CD8-positive, alpha-beta memory T cell (primary cell): Measurements from ENCODE around the gene PRKAG2. TPM values are rescaled to one million over a fixed set of nuclear protein-coding genes. Genes with fewer than 3 reads are reported as not detected.

Experiments
- CTCF ChIA-PET: fragments of 350-600 bp; sonication (Branson Sonifier 250); formaldehyde crosslinking; loops from one replicate; lab custom pipeline; 2021; ENCODE audit warnings: antibody characterized with exemption; lab: Charles Lee
- POLR2A ChIA-PET: fragments of 350-600 bp; sonication (Branson Sonifier 250); formaldehyde crosslinking; loops from one replicate; lab custom pipeline; 2021; ENCODE audit warnings: antibody characterized with exemption; lab: Charles Lee
- DNase-seq, 5 donors: peaks; one replicate each; pipeline versions ENCODE4 v3.0.0 to v3.0.0-alpha.2; 2020 to 2022; ENCODE audit warnings: mixed read lengths in 1 of 5
- H3K27ac ChIP-seq: one replicate; pipeline ENCODE4 v1.7.0; 2013; ENCODE audit warnings: low read depth, mild to moderate bottlenecking, low read length, moderate library complexity
- H3K27me3 ChIP-seq: 2 replicates; pipeline ENCODE4 v1.7.0; 2013; ENCODE audit warnings: low read length, mild to moderate bottlenecking; ENCODE audit not compliant: insufficient read depth, poor library complexity, severe bottlenecking
- H3K36me3 ChIP-seq: 2 replicates; pipeline ENCODE4 v1.7.0; 2013; ENCODE audit warnings: mild to moderate bottlenecking, low read length, moderate library complexity; ENCODE audit not compliant: insufficient read depth
- H3K4me1 ChIP-seq: 2 replicates; pipeline ENCODE4 v1.7.0; 2013; ENCODE audit warnings: mild to moderate bottlenecking, low read length, moderate library complexity; ENCODE audit not compliant: insufficient read depth
- H3K4me3 ChIP-seq: 2 replicates; pipeline ENCODE4 v1.7.0; 2013; ENCODE audit warnings: mild to moderate bottlenecking, low read length
- H3K9me3 ChIP-seq: 2 replicates; pipeline ENCODE4 v1.7.0; 2013; ENCODE audit warnings: mild to moderate bottlenecking, low read length
- H3K27ac Mint-ChIP-seq, 8 donors: one replicate each; pipeline ENCODE4 v1.8.0; 2020 to 2021; ENCODE audit warnings: mixed read lengths in 8 of 8, mild to moderate bottlenecking in 6 of 8, inconsistent platforms in 3 of 8, moderate library complexity in 3 of 8
- H3K27me3 Mint-ChIP-seq, 2 donors: one replicate each; pipeline ENCODE4 v1.8.0; 2020 to 2021; ENCODE audit warnings: mixed read lengths in 2 of 2, mild to moderate bottlenecking in 1 of 2, moderate library complexity in 1 of 2
- H3K36me3 Mint-ChIP-seq, 3 donors: one replicate each; pipeline ENCODE4 v1.8.0; 2020 to 2021; ENCODE audit warnings: mixed read lengths in 3 of 3, inconsistent platforms in 1 of 3, mild to moderate bottlenecking in 1 of 3
- H3K4me1 Mint-ChIP-seq, 3 donors: one replicate each; pipeline ENCODE4 v1.8.0; 2020 to 2021; ENCODE audit warnings: mixed read lengths in 3 of 3, inconsistent platforms in 1 of 3, mild to moderate bottlenecking in 1 of 3
- H3K4me3 Mint-ChIP-seq, 7 donors: one replicate each; pipeline ENCODE4 v1.8.0; 2020 to 2021; ENCODE audit warnings: mixed read lengths in 7 of 7, mild to moderate bottlenecking in 6 of 7, moderate library complexity in 4 of 7, inconsistent platforms in 2 of 7
- H3K9me3 Mint-ChIP-seq, 5 donors: one replicate each; pipeline ENCODE4 v1.8.0; 2020 to 2022; ENCODE audit warnings: mixed read lengths in 5 of 5, mild to moderate bottlenecking in 3 of 5, moderate library complexity in 2 of 5, inconsistent platforms in 1 of 5
- polyA plus RNA-seq: library from polyadenylated mRNA; unstranded; fragments of 300-500 nt; fragmentation: Illumina TruSeq; gene quantifications from one replicate; pipeline ENCODE4 v1.2.3, GENCODE V29; 2021
- total RNA-seq, 2 experiments: library from RNA; stranded (reverse); gene quantifications; one replicate each; pipeline ENCODE4 v1.2.3, GENCODE V29; 2021

Gene PRKAG2
- total and polyA plus RNA-seq, 3 experiments from 2014 or later: 23.1 to 31.4 (median 27.2) TPM

- H3K27me3 ChIP-seq: no peaks in the 10 kb centered on the region
- Mint-ChIP-seq H3K36me3 (peaks cover 0 to 5% (median 3%) of the 10 kb centered on the region in 3 donors), H3K4me1 (peaks cover 3 to 20% (median 5%) of the 10 kb centered on the region in 3 donors), H3K4me3 (no peak overlapping the region), H3K9me3 (no peaks in the 10 kb centered on the region), H3K27me3 (no peaks in the 10 kb centered on the region), H3K27ac (peak overlapping the region in 2 of 8 donors; percentile 63 to 78)
- ChIA-PET POLR2A (no interaction called here), CTCF (no interaction called here)
- H3K4me3 ChIP-seq: no peak overlapping the region
- no peak overlapping the region for H3K27ac ChIP-seq
- no peaks in the 10 kb centered on the region for H3K9me3 ChIP-seq
- no peaks in the 10 kb centered on the region for H3K4me1 ChIP-seq
- DNase-seq: no peak
- H3K36me3 ChIP-seq: no peaks in the 10 kb centered on the region
Observed at GRCh38 chr7:151728746-151729145, 148.2 kb downstream of the PRKAG2 start.

- Mint-ChIP-seq H3K36me3 (peaks cover 0 to 8% (median 3%) of the 10 kb centered on the region in 3 donors), H3K27ac (peak overlapping the region in 3 of 8 donors; percentile 55 to 73 (median 63)), H3K9me3 (no peaks in the 10 kb centered on the region), H3K4me1 (peaks cover 3 to 20% (median 5%) of the 10 kb centered on the region in 3 donors), H3K4me3 (no peak overlapping the region), H3K27me3 (no peaks in the 10 kb centered on the region)
- H3K9me3 ChIP-seq: no peaks in the 10 kb centered on the region
- H3K27me3 ChIP-seq: no peaks in the 10 kb centered on the region
- POLR2A ChIA-PET: no interaction called here
- no peak for DNase-seq
- no peak overlapping the region for H3K4me3 ChIP-seq
- CTCF ChIA-PET: interaction anchor here (0.9 kb wide), 1 partner anchor 31 kb away, joined by 3 read pairs; no protein-coding TSS in a partner anchor
- H3K27ac ChIP-seq: no peak overlapping the region
- H3K36me3 ChIP-seq: no peaks in the 10 kb centered on the region
- H3K4me1 ChIP-seq: no peaks in the 10 kb centered on the region
Observed at GRCh38 chr7:151728286-151728660, 148.6 kb downstream of the PRKAG2 start.

GRCh38 chr7:151727579-151728285, 149.2 kb downstream of the PRKAG2 start:
- no peaks in the 10 kb centered on the region for H3K36me3 ChIP-seq
- Mint-ChIP-seq H3K9me3 (no peaks in the 10 kb centered on the region), H3K27me3 (no peaks in the 10 kb centered on the region), H3K36me3 (peaks cover 0 to 8% (median 3%) of the 10 kb centered on the region in 3 donors), H3K27ac (no peak overlapping the region), H3K4me3 (no peak overlapping the region), H3K4me1 (peaks cover 3 to 20% (median 5%) of the 10 kb centered on the region in 3 donors)
- H3K9me3 ChIP-seq: no peaks in the 10 kb centered on the region
- no peaks in the 10 kb centered on the region for H3K27me3 ChIP-seq
- H3K27ac ChIP-seq: no peak overlapping the region
- ChIA-PET POLR2A (no interaction called here), CTCF (interaction anchor here (0.9 kb wide), 1 partner anchor 32 kb away, joined by 3 read pairs; no protein-coding TSS in a partner anchor)
- no peaks in the 10 kb centered on the region for H3K4me1 ChIP-seq
- H3K4me3 ChIP-seq: no peak overlapping the region
- DNase-seq: peak in 1 of 5 donors; percentile 71

GRCh38 chr7:151726652-151727578, 150.0 kb downstream of the PRKAG2 start:
- Histone ChIP-seq H3K9me3 (no peaks in the 10 kb centered on the region), H3K27me3 (no peaks in the 10 kb centered on the region), H3K4me1 (no peaks in the 10 kb centered on the region), H3K36me3 (no peaks in the 10 kb centered on the region), H3K4me3 (no peak overlapping the region), H3K27ac (no peak overlapping the region)
- Mint-ChIP-seq H3K9me3 (no peaks in the 10 kb centered on the region), H3K27me3 (no peaks in the 10 kb centered on the region), H3K36me3 (peaks cover 0 to 8% (median 3%) of the 10 kb centered on the region in 3 donors), H3K4me3 (no peak overlapping the region), H3K4me1 (peaks cover 0 to 20% (median 5%) of the 10 kb centered on the region in 3 donors), H3K27ac (peak overlapping the region in 1 of 8 donors; percentile 64)
- CTCF ChIA-PET: interaction anchor here (0.9 to 1.1 kb wide), 2 partner anchors 33 to 55 kb away, joined by 3 read pairs; no protein-coding TSS in a partner anchor
- no peak for DNase-seq
- POLR2A ChIA-PET: no interaction called here

GRCh38 chr7:151725844-151726651, 150.9 kb downstream of the PRKAG2 start:
- H3K4me1 ChIP-seq: no peaks in the 10 kb centered on the region
- H3K4me1 Mint-ChIP-seq: peaks cover 0 to 20% (median 5%) of the 10 kb centered on the region in 3 donors
- no peak overlapping the region for H3K27ac ChIP-seq
- H3K36me3 Mint-ChIP-seq: peaks cover 0 to 8% (median 3%) of the 10 kb centered on the region in 3 donors
- no peaks in the 10 kb centered on the region for H3K9me3 Mint-ChIP-seq
- ChIA-PET POLR2A (no interaction called here), CTCF (interaction anchor here (1.1 kb wide), 1 partner anchor 56 kb away, joined by 3 read pairs; no protein-coding TSS in a partner anchor)
- no peaks in the 10 kb centered on the region for H3K36me3 ChIP-seq
- peaks cover 0 to 2% of the 10 kb centered on the region in 2 donors for H3K27me3 Mint-ChIP-seq
- H3K27me3 ChIP-seq: no peaks in the 10 kb centered on the region
- no peak for DNase-seq
- no peaks in the 10 kb centered on the region for H3K9me3 ChIP-seq
- H3K4me3 Mint-ChIP-seq: no peak overlapping the region
- H3K4me3 ChIP-seq: no peak overlapping the region
- peak overlapping the region in 1 of 8 donors; percentile 64 for H3K27ac Mint-ChIP-seq

GRCh38 chr7:151724920-151725584, 151.9 kb downstream of the PRKAG2 start:
- H3K4me1 Mint-ChIP-seq: peaks cover 0 to 19% (median 5%) of the 10 kb centered on the region in 3 donors
- Histone ChIP-seq H3K27me3 (no peaks in the 10 kb centered on the region), H3K27ac (no peak overlapping the region), H3K4me3 (no peak overlapping the region), H3K36me3 (no peaks in the 10 kb centered on the region), H3K9me3 (no peaks in the 10 kb centered on the region), H3K4me1 (no peaks in the 10 kb centered on the region)
- H3K27ac Mint-ChIP-seq: no peak overlapping the region
- H3K27me3 Mint-ChIP-seq: peaks cover 0 to 2% of the 10 kb centered on the region in 2 donors
- H3K9me3 Mint-ChIP-seq: no peaks in the 10 kb centered on the region
- DNase-seq: no peak
- H3K4me3 Mint-ChIP-seq: no peak overlapping the region
- H3K36me3 Mint-ChIP-seq: peaks cover 0 to 8% (median 3%) of the 10 kb centered on the region in 3 donors
- ChIA-PET POLR2A (no interaction called here), CTCF (interaction anchor here (1.0 kb wide), 1 partner anchor 142 kb away, joined by 3 read pairs; no protein-coding TSS in a partner anchor)
